AG10803 (cell line): ENCODE results near the gene HPSE.

Experiments
- DNase-seq: peaks from one replicate; pipeline ENCODE4 v3.0.0; 2010; ENCODE audit warnings: low read depth
- H3K4me3 ChIP-seq: 2 replicates; pipeline ENCODE4 v1.5.1; 2011; ENCODE audit warnings: mild to moderate bottlenecking, low read length, control low read depth
- TF ChIP-seq, protein P1 (sequence below): conservative IDR thresholded peaks from 2 replicates; pipeline ENCODE4 v1.5.1; 2011; ENCODE audit warnings: mild to moderate bottlenecking, low read length, control low read depth, inconsistent platforms

HPSE gene

GRCh38 chr4:83267830-83268475 is 66.7 kb downstream of the HPSE start:
- no peak for DNase-seq
- TF ChIP-seq, protein P1, sequence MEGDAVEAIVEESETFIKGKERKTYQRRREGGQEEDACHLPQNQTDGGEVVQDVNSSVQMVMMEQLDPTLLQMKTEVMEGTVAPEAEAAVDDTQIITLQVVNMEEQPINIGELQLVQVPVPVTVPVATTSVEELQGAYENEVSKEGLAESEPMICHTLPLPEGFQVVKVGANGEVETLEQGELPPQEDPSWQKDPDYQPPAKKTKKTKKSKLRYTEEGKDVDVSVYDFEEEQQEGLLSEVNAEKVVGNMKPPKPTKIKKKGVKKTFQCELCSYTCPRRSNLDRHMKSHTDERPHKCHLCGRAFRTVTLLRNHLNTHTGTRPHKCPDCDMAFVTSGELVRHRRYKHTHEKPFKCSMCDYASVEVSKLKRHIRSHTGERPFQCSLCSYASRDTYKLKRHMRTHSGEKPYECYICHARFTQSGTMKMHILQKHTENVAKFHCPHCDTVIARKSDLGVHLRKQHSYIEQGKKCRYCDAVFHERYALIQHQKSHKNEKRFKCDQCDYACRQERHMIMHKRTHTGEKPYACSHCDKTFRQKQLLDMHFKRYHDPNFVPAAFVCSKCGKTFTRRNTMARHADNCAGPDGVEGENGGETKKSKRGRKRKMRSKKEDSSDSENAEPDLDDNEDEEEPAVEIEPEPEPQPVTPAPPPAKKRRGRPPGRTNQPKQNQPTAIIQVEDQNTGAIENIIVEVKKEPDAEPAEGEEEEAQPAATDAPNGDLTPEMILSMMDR = no peak
- no peak overlapping the region for H3K4me3 ChIP-seq

DNA sequence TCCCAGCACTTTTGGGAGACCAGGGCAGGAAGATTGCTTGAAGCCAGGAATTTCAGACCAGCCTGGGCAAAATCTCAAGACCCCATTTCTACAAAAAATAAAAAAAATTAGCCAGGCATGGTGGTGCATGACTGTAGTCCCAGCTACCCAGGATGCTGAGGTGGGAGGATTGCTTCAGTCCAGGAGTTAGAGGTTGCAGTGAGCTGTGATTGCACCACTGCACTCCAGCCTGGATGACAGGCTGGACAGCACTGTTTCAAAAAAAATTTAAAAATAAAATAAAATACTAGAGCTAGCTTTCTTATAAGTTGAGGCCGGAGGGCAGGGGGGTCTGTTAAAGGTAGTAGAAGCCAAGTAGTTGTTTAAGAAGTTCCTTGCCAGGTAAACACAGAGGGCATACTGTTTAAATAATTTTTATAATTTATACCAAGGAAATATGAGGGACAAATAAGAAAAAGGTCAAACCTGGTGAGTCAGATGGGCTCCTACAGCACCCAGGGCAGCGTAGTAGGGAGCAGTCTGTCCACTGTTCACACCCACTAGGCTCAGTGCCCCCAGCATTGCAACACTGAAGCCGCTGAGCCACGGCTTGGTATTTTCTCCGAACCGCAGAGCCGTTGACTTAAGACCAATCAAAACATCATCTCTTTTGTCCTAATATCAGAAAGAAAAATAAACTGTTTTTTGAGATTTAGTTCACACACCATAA is 67.4 kb downstream of the HPSE start:
- TF ChIP-seq, protein P1 = no peak
- no peak overlapping the region for H3K4me3 ChIP-seq
- DNase-seq = peak; percentile 26

DNA sequence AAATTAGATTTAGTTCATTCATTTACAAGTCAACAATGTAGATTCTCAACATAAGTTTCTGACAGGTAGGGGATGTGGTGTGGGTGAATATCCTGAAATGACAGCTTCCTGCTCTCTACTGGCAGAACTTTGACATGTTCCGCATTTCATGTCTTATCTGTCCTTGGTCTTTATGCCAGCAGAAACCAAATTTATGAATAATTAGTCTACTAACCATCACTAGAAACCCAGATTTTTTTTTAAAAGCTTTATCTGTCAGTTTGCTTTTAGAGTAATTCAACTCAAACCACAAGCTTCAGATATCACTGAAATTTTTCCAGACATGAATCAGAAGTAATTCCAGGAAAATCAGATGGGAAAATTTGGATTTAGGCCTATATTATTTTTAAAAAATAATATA is 68.0 kb downstream of the HPSE start:
- TF ChIP-seq, protein P1 = no peak
- DNase-seq = no peak
- H3K4me3 ChIP-seq = no peak overlapping the region

DNA sequence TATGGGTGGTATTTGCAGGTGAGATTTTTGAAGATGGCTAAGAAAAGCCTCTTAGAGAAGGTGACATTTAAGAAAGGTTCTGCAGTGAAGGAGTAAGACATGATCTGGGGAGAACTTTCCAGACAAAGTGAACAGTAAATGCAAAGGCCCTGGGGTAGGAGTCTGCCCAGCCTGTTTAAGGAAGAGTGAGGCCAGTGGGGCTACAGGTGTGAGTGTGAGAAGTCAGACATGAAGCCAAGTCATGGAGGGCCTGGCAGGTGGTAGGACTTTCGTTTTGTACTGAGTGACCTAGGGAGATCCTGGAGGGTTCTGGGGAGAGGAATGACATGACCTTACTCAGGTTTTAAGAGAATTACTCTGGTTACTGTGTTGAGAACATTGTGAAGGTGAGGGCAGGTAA is 71.5 kb downstream of the HPSE start:
- no peak overlapping the region for H3K4me3 ChIP-seq
- DNase-seq = no peak
- TF ChIP-seq, protein P1 = no peak

GRCh38 chr4:83262682-83263081 is 72.0 kb downstream of the HPSE start:
- H3K4me3 ChIP-seq = no peak overlapping the region
- TF ChIP-seq, protein P1 = no peak
- no peak for DNase-seq

DNA sequence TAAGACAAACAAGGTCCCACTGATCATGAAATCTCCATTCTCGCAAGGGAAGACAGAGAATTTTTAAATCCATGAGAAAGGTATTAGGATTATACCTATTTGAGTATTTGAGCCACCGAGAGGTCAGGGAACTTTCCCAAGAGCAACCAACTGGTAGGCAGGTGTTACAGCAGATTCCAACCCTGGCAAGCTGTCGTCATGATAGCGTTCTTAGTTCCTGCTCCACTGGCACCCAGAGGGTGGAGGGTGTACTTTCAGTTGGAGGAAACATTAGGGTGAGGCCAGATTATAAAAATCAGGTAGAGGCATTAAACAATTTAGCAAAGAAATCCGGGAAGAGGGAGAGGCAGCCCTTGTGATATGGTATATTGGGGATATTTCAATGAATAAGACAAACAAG is 73.3 kb downstream of the HPSE start:
- no peak overlapping the region for H3K4me3 ChIP-seq
- DNase-seq = no peak
- TF ChIP-seq, protein P1 = no peak

- TF ChIP-seq, protein P1 = no peak
- DNase-seq = peak; percentile 25
- H3K4me3 ChIP-seq = no peak overlapping the region
Measured at GRCh38 chr4:83259586-83259985, 75.1 kb downstream of the HPSE start.
